Measurements from ENCODE around the gene MRC1. TPM values are rescaled to one million over a fixed set of nuclear protein-coding genes. Genes with fewer than 3 reads are reported as not detected.
"Not testable (repeated sequence)": the region's sequence is repeated elsewhere in the genome, so short reads cannot be mapped to it uniquely, and the experiment has no call there.

The MRC1 gene
- total RNA-seq, 1 experiment from 2014 or later, result 0.37 TPM

DNA sequence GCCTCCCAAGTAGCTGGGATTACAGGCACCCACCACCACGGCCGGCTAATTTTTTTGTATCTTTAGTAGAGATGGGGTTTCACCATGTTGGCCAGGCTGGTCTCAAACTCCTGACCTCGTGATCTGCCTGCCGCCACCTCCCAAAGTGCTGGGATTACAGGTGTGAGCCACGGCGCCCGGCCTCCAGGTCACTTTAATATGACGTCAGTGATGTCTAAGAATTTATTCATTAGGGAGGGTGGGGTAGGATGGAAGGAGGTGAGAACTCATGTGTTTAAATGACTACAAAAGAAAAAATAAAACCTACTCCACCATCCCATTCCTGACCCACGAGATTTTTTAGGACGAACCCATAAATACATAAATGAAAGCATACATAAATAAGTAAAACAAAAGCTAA is 145.2 kb downstream of the MRC1 start:
- H3K4me2 ChIP-seq (ENCODE audit: low read length); POLR2A ChIA-PET; H2AFZ ChIP-seq (ENCODE audit: low read depth, low read length, poor library complexity, severe bottlenecking); H3K9ac ChIP-seq (ENCODE audit: low read length); ATAC-seq; H3K9me2 ChIP-seq (ENCODE audit: insufficient read depth); intact Hi-C loops (cut with micrococcal nuclease); H3K9me3 ChIP-seq (ENCODE audit: control insufficient read depth in 1 of 2, insufficient read depth in 1 of 2, low read depth in 1 of 2, low read length in 2 of 2); RAD21 ChIA-PET (ENCODE audit: low non-redundant PET in 1 of 2, low total read pairs in 2 of 2, uncharacterized antibody in 2 of 2, unreplicated experiment in 2 of 2); DNase-seq (ENCODE audit: low read depth, low spot score); H3K4me3 ChIP-seq (replicated peaks in 1 of 2; ENCODE audit: low read depth in 1 of 2, low read length in 2 of 2); H4K20me1 ChIP-seq (ENCODE audit: insufficient read depth); H3K27ac ChIP-seq (ENCODE audit: low read depth, low read length); H3K36me3 ChIP-seq (ENCODE audit: control insufficient read depth in 1 of 2, insufficient read depth in 2 of 2, low read length in 2 of 2); BruUV-seq (replicated peaks); H3K4me1 ChIP-seq (ENCODE audit: control insufficient read depth in 1 of 2, insufficient read depth in 2 of 2, low read length in 2 of 2); CTCF ChIA-PET; H3K79me2 ChIP-seq (ENCODE audit: insufficient read depth, low read length); H3K27me3 ChIP-seq (ENCODE audit: insufficient read depth, low read length): not testable (repeated sequence)

GRCh38 chr10:17954861-17955260 is 145.7 kb downstream of the MRC1 start:
- Histone ChIP-seq H3K27ac (ENCODE audit: low read depth, low read length) (no peak overlapping the region), H3K36me3 (ENCODE audit: control insufficient read depth in 1 of 2, insufficient read depth in 2 of 2, low read length in 2 of 2) (no peaks in the 10 kb centered on the region), H2AFZ (ENCODE audit: low read depth, low read length, poor library complexity, severe bottlenecking) (no peak overlapping the region), H3K4me3 (replicated peaks in 1 of 2; ENCODE audit: low read depth in 1 of 2, low read length in 2 of 2) (no peak overlapping the region), H4K20me1 (ENCODE audit: insufficient read depth) (no peaks in the 10 kb centered on the region), H3K9me3 (ENCODE audit: control insufficient read depth in 1 of 2, insufficient read depth in 1 of 2, low read depth in 1 of 2, low read length in 2 of 2) (no peaks in the 10 kb centered on the region), H3K4me1 (ENCODE audit: control insufficient read depth in 1 of 2, insufficient read depth in 2 of 2, low read length in 2 of 2) (no peaks in the 10 kb centered on the region), H3K4me2 (ENCODE audit: low read length) (no peak overlapping the region), H3K27me3 (ENCODE audit: insufficient read depth, low read length) (0 out of 2 replicates have a peak, but pooled peaks cover 4% of the 10 kb centered on the region), H3K9me2 (ENCODE audit: insufficient read depth) (no peaks in the 10 kb centered on the region; the same call in 1 of the 2 replicates), H3K79me2 (ENCODE audit: insufficient read depth, low read length) (no peaks in the 10 kb centered on the region), H3K9ac (ENCODE audit: low read length) (no peak overlapping the region)
- no peak for ATAC-seq
- ChIA-PET RAD21 (ENCODE audit: low non-redundant PET in 1 of 2, low total read pairs in 2 of 2, uncharacterized antibody in 2 of 2, unreplicated experiment in 2 of 2) (no interaction called here), CTCF (no interaction called here), POLR2A (no interaction called here)
- intact Hi-C loops (cut with micrococcal nuclease), result no loop called here
- no TSS peak for BruUV-seq (replicated peaks)
- no peak for TF ChIP-seq RAD21 (IDR thresholded peaks at IDR 0.05; ENCODE audit: low read depth)
- TF ChIP-seq POLR2AphosphoS5 (IDR thresholded peaks at IDR 0.05; ENCODE audit: low read depth, low read length), result no peak
- no peak for TF ChIP-seq CBX3 (IDR thresholded peaks at IDR 0.05; ENCODE audit: low read depth)
- no peak for TF ChIP-seq ZFX (IDR thresholded peaks at IDR 0.05)
- DNase-seq (ENCODE audit: low read depth, low spot score), result no peak

- intact Hi-C loops (cut with micrococcal nuclease), result no loop called here
- H4K20me1 ChIP-seq (ENCODE audit: insufficient read depth), result no peaks in the 10 kb centered on the region
- DNase-seq (ENCODE audit: low read depth, low spot score), result no peak
- no peak for ATAC-seq
- CTCF ChIA-PET, result no interaction called here
- H3K4me2 ChIP-seq (ENCODE audit: low read length), result no peak overlapping the region
- no peaks in the 10 kb centered on the region for H3K9me3 ChIP-seq (ENCODE audit: control insufficient read depth in 1 of 2, insufficient read depth in 1 of 2, low read depth in 1 of 2, low read length in 2 of 2)
- H3K27me3 ChIP-seq (ENCODE audit: insufficient read depth, low read length), result 0 out of 2 replicates have a peak, but pooled peaks cover 4% of the 10 kb centered on the region
- H3K4me1 ChIP-seq (ENCODE audit: control insufficient read depth in 1 of 2, insufficient read depth in 2 of 2, low read length in 2 of 2), result no peaks in the 10 kb centered on the region
- H3K27ac ChIP-seq (ENCODE audit: low read depth, low read length), result no peak overlapping the region
- RAD21 ChIA-PET (ENCODE audit: low non-redundant PET in 1 of 2, low total read pairs in 2 of 2, uncharacterized antibody in 2 of 2, unreplicated experiment in 2 of 2), result no interaction called here
- H3K4me3 ChIP-seq (replicated peaks in 1 of 2; ENCODE audit: low read depth in 1 of 2, low read length in 2 of 2), result no peak overlapping the region
- no peak for TF ChIP-seq REST (IDR thresholded peaks at IDR 0.05; ENCODE audit: low read depth)
- TF ChIP-seq SP1 (IDR thresholded peaks at IDR 0.05; ENCODE audit: low read depth), result no peak
- TF ChIP-seq ELF1 (IDR thresholded peaks at IDR 0.05; ENCODE audit: borderline replicate concordance, low read depth), result no peak
- no peak for TF ChIP-seq POLR2A (IDR thresholded peaks at IDR 0.05; ENCODE audit: borderline replicate concordance, extremely low read depth, insufficient read depth, insufficient read length)
- TF ChIP-seq POLR2AphosphoS5 (IDR thresholded peaks at IDR 0.05; ENCODE audit: low read depth, low read length), result no peak
- no peak for TF ChIP-seq SIN3A (IDR thresholded peaks at IDR 0.05; ENCODE audit: low read depth)
- TF ChIP-seq SRF (IDR thresholded peaks at IDR 0.05; ENCODE audit: low read depth), result no peak
- no TSS peak for BruUV-seq (replicated peaks)
- no peak overlapping the region for H2AFZ ChIP-seq (ENCODE audit: low read depth, low read length, poor library complexity, severe bottlenecking)
- H3K9ac ChIP-seq (ENCODE audit: low read length), result no peak overlapping the region
- POLR2A ChIA-PET, result no interaction called here
- H3K9me2 ChIP-seq (ENCODE audit: insufficient read depth), result no peaks in the 10 kb centered on the region; the same call in 1 of the 2 replicates
- H3K79me2 ChIP-seq (ENCODE audit: insufficient read depth, low read length), result no peaks in the 10 kb centered on the region
- H3K36me3 ChIP-seq (ENCODE audit: control insufficient read depth in 1 of 2, insufficient read depth in 2 of 2, low read length in 2 of 2), result no peaks in the 10 kb centered on the region
Observed at GRCh38 chr10:17958049-17958448, 148.9 kb downstream of the MRC1 start.

Measured in HCT116 (cell line).